SK-N-SH treated with all-trans-retinoic acid at 6 μM for 48 hours (cell line): ENCODE data around the gene THEMIS.

Experiments used
- ATAC-seq: fragments of 200-7000 bp; cut with Tn5 transposase; 3 replicates; pipeline ENCODE4 v1.9.1; 2020; ENCODE audit warnings: mild to moderate bottlenecking, moderate library complexity
- BACH2 ChIP-seq: fragments of 250-450 bp; sonication (Bioruptor Pico); IDR thresholded peaks from 2 replicates; pipeline ENCODE4 v1.9.0; 2021; ENCODE audit warnings: mild to moderate bottlenecking, borderline replicate concordance
- CSDC2 ChIP-seq: fragments of 250-450 bp; sonication (Bioruptor Pico); IDR thresholded peaks from 2 replicates; pipeline ENCODE4 v1.5.0; 2020; ENCODE audit warnings: mild to moderate bottlenecking, moderate library complexity
- CSRNP3 ChIP-seq: fragments of 250-450 bp; sonication (Bioruptor Pico); IDR thresholded peaks from 2 replicates; pipeline ENCODE4 v1.5.1; 2021; ENCODE audit warnings: mild to moderate bottlenecking, moderate library complexity
- ESRRG ChIP-seq: fragments of 250-450 bp; sonication (Bioruptor Pico); IDR thresholded peaks from 2 replicates; pipeline ENCODE4 v1.6.1; 2021; ENCODE audit warnings: mild to moderate bottlenecking
- GLIS3 ChIP-seq: fragments of 250-450 bp; sonication (Bioruptor Pico); IDR thresholded peaks from 2 replicates; pipeline ENCODE4 v1.5.0; 2020; ENCODE audit warnings: mild to moderate bottlenecking, moderate library complexity
- ISL1 ChIP-seq: fragments of 250-450 bp; sonication (Bioruptor Pico); IDR thresholded peaks from 2 replicates; pipeline ENCODE4 v2.1.2; 2022; ENCODE audit warnings: mild to moderate bottlenecking, moderate library complexity
- OSR1 ChIP-seq: fragments of 250-450 bp; sonication (Bioruptor Pico); IDR thresholded peaks from 2 replicates; pipeline ENCODE4 v1.8.0; 2022; ENCODE audit warnings: moderate library complexity, mild to moderate bottlenecking, inconsistent platforms
- PATZ1 ChIP-seq: fragments of 250-450 bp; sonication (Bioruptor Pico); IDR thresholded peaks from 2 replicates; pipeline ENCODE4 v1.8.0; 2020; ENCODE audit warnings: mild to moderate bottlenecking, moderate library complexity, borderline replicate concordance
- POU6F1 ChIP-seq: fragments of 250-450 bp; sonication (Bioruptor Pico); IDR thresholded peaks from 2 replicates; pipeline ENCODE4 v1.8.0; 2021; ENCODE audit warnings: low read depth, mild to moderate bottlenecking, moderate library complexity, borderline replicate concordance
- RARB ChIP-seq: fragments of 250-450 bp; sonication (Bioruptor Pico); IDR thresholded peaks from 2 replicates; pipeline ENCODE4 v1.8.0; 2021; ENCODE audit warnings: mild to moderate bottlenecking, moderate library complexity
- SNAI2 ChIP-seq: fragments of 250-450 bp; sonication (Bioruptor Pico); IDR thresholded peaks from 2 replicates; pipeline ENCODE4 v1.5.0; 2020; ENCODE audit warnings: mild to moderate bottlenecking, moderate library complexity
- TCF4 ChIP-seq: fragments of 250-450 bp; sonication (Bioruptor Pico); IDR thresholded peaks from 2 replicates; pipeline ENCODE4 v1.8.0; 2021; ENCODE audit warnings: mild to moderate bottlenecking, moderate library complexity, borderline replicate concordance
- TOX ChIP-seq: fragments of 250-450 bp; sonication (Bioruptor Pico); IDR thresholded peaks from 2 replicates; pipeline ENCODE4 v1.8.0; 2021; ENCODE audit warnings: mild to moderate bottlenecking, moderate library complexity, borderline replicate concordance
- TSHZ2 ChIP-seq: fragments of 250-450 bp; sonication (Bioruptor Pico); IDR thresholded peaks from 2 replicates; pipeline ENCODE4 v1.5.0; 2020; ENCODE audit warnings: mild to moderate bottlenecking, moderate library complexity
- ZC3H10 ChIP-seq: fragments of 250-450 bp; sonication (Bioruptor Pico); IDR thresholded peaks from 2 replicates; pipeline ENCODE4 v1.5.1; 2021; ENCODE audit warnings: mild to moderate bottlenecking, moderate library complexity
- ZFP3 ChIP-seq: fragments of 250-450 bp; sonication (Bioruptor Pico); IDR thresholded peaks from 2 replicates; pipeline ENCODE4 v1.5.0; 2020; ENCODE audit warnings: mild to moderate bottlenecking, moderate library complexity
- ZFP30 ChIP-seq: fragments of 450-650 bp; formaldehyde crosslinking; IDR thresholded peaks from 2 replicates; pipeline ENCODE4 v1.5.0; 2022; ENCODE audit warnings: mild to moderate bottlenecking, moderate library complexity
- ZNF565 ChIP-seq: fragments of 450-650 bp; formaldehyde crosslinking; conservative IDR thresholded peaks from 2 replicates; pipeline ENCODE4 v1.5.0; 2020; ENCODE audit warnings: low read depth, mild to moderate bottlenecking, moderate library complexity
- ZNF70 ChIP-seq: fragments of 450-650 bp; formaldehyde crosslinking; IDR thresholded peaks from 2 replicates; pipeline ENCODE4 v1.5.0; 2020; ENCODE audit warnings: mild to moderate bottlenecking, moderate library complexity
- ZNF8 ChIP-seq: fragments of 450-650 bp; formaldehyde crosslinking; IDR thresholded peaks from 2 replicates; pipeline ENCODE4 v1.5.0; 2020; ENCODE audit warnings: mild to moderate bottlenecking, moderate library complexity

THEMIS gene

GRCh38 chr6:127824061-127824460 lies 76.8 kb downstream of the THEMIS start:
- no peak for TF ChIP-seq ZNF8
- TF ChIP-seq ZC3H10 (CRISPR knock-in tag), result no peak
- TF ChIP-seq GLIS3 (CRISPR knock-in tag), result no peak
- no peak for TF ChIP-seq ESRRG (CRISPR knock-in tag)
- no peak for TF ChIP-seq PATZ1 (CRISPR knock-in tag)
- no peak for TF ChIP-seq ZNF565 (CRISPR knock-in tag)
- no peak for TF ChIP-seq OSR1 (CRISPR knock-in tag)
- TF ChIP-seq CSDC2 (CRISPR knock-in tag), result no peak
- no peak for TF ChIP-seq ZFP3
- TF ChIP-seq SNAI2, result no peak
- TF ChIP-seq TOX (CRISPR knock-in tag), result no peak
- no peak for TF ChIP-seq CSRNP3 (CRISPR knock-in tag)
- no peak for TF ChIP-seq TSHZ2 (CRISPR knock-in tag)
- no peak for TF ChIP-seq RARB (CRISPR knock-in tag)
- no peak for TF ChIP-seq BACH2 (CRISPR knock-in tag)
- no peak for TF ChIP-seq POU6F1 (CRISPR knock-in tag)
- TF ChIP-seq TCF4 (CRISPR knock-in tag), result no peak
- no peak for TF ChIP-seq ISL1 (CRISPR knock-in tag)
- no peak for TF ChIP-seq ZNF70 (CRISPR knock-in tag)
- no peak for ATAC-seq

- ATAC-seq, result no peak
- TF ChIP-seq ZC3H10 (CRISPR knock-in tag) (no peak), OSR1 (CRISPR knock-in tag) (no peak), ZNF565 (CRISPR knock-in tag) (no peak), CSRNP3 (CRISPR knock-in tag) (no peak), ZNF70 (CRISPR knock-in tag) (no peak), ZFP30 (CRISPR knock-in tag) (no peak), PATZ1 (CRISPR knock-in tag) (no peak), SNAI2 (no peak), TCF4 (CRISPR knock-in tag) (no peak), BACH2 (CRISPR knock-in tag) (no peak)
Observed at GRCh38 chr6:127821431-127821830, 79.4 kb downstream of the THEMIS start.
